Pancreas (tissue), 10 donors: Measurements from ENCODE around the gene DTWD2. TPM values are rescaled to one million over a fixed set of nuclear protein-coding genes. Genes with fewer than 3 reads are reported as not detected.
"Not testable (repeated sequence)": the region's sequence is repeated elsewhere in the genome, so short reads cannot be mapped to it uniquely, and the experiment has no call there.

Source experiments
- ATAC-seq, 4 donors: fragments of 200-7000 bp; cut with Tn5 transposase; one replicate each; pipeline versions ENCODE4 v1.8.0 to v1.9.1; 2020; ENCODE audit warnings: mild to moderate bottlenecking in 4 of 4, moderate library complexity in 4 of 4
- DNase-seq, 6 donors: peaks; one replicate each; pipeline ENCODE4 v3.0.0-alpha.2; 2020
- FAIRE-seq: peaks from 2 replicates; lab custom pipeline; 2012; peaks lifted over from hg19 to GRCh38; lab: Jason Lieb, UNC
- H3K27ac ChIP-seq, 4 donors: fragments of 200-600 bp; sonication (generic); 1 replicate in 3 of 4; 2 replicates in 1 of 4; pipeline versions ENCODE4 v1.5.0 to v1.8.0; 2020
- H3K27me3 ChIP-seq, 4 donors: fragments of 200-600 bp; one replicate each; pipeline ENCODE4 v1.8.0; 2021
- H3K36me3 ChIP-seq, 3 donors: fragments of 200-600 bp; sonication (generic) in 1 of 3; one replicate each; pipeline versions ENCODE4 v1.5.0 to v1.8.0; 2020 to 2021
- H3K4me1 ChIP-seq, 3 donors: fragments of 200-600 bp; one replicate each; pipeline ENCODE4 v1.8.0; 2021
- H3K4me3 ChIP-seq, 4 donors: fragments of 200-600 bp; sonication (generic) in 2 of 4; one replicate each; pipeline versions ENCODE4 v1.5.0 to v1.8.0; 2020 to 2021
- H3K9me3 ChIP-seq, 4 donors: fragments of 200-600 bp; one replicate each; pipeline ENCODE4 v1.8.0; 2021
- WGBS, 2 donors: extraction: QIAGEN DNeasy Blood & Tissue Kit; methylation state at CpG; one replicate each; pipeline ENCODE4 v1.1.7; 2013; 5-methylcytosine and 5-hydroxymethylcytosine counted together
- intact Hi-C, 3 donors: fragments of 100-400 bp; cut with DNase I; formaldehyde crosslinking; loops; one replicate each; pipeline versions ENCODE4 v1.11.1 to v1.14.2; 2022
- polyA plus RNA-seq, 2 donors: library from polyadenylated mRNA; stranded (reverse); fragments of 200-250 nt; gene quantifications; one replicate each; pipeline ENCODE4 v1.2.3, GENCODE V29; 2013
- total RNA-seq, 6 donors: library from RNA; stranded (reverse); fragmentation: NEBNext Ultra II Directional in 4 of 6; extraction: Animal tissue kit (Norgen Biotek cat#: 25700) in 4 of 6; gene quantifications; one replicate each; pipeline versions ENCODE4 v1.2.1 to v1.2.4, GENCODE V29; 2021 to 2023
- TF ChIP-seq, protein P1 (sequence below), 4 donors: fragments of 200-600 bp; sonication (generic) in 3 of 4; IDR thresholded peaks; one replicate each; pipeline versions ENCODE4 v1.5.0 to v1.8.0; 2021; ENCODE audit warnings: antibody characterized with exemption in 4 of 4
- donor health status: healthy with polysubstance abuse.
- donor health status: DM: no; HTN: no; CAD: no; lungs with moderate emphysema.
- donor health status: DM: no; HTN: no; CAD: no.
- donor health status: control.
- donor health status: control.
- donor health status: Bipolar disorder and iron deficiency.
- donor health status: DM: yes; HTN: yes; CAD: no.
- donor health status: DM: no; HTN: no; CAD: no.
- donor health status: DM: no; HTN: no; CAD: no.
- donor health status: DM: yes; HTN: yes; CAD: no.

DTWD2 gene
- total and polyA plus RNA-seq, 8 donors = 1.8 to 6.9 (median 4.5) TPM

- no peak for DNase-seq
- Histone ChIP-seq H3K36me3 (no peaks in the 10 kb centered on the region), H3K27me3 (no peaks in the 10 kb centered on the region), H3K27ac (no peak overlapping the region), H3K4me3 (no peak overlapping the region), H3K9me3 (no peaks in the 10 kb centered on the region), H3K4me1 (no peaks in the 10 kb centered on the region)
- 90 to 95% methylated on average over 7 of the region's 7 CpGs for WGBS, 2 donors
- intact Hi-C loops = no loop called here
- no peak for ATAC-seq
- TF ChIP-seq, protein P1, sequence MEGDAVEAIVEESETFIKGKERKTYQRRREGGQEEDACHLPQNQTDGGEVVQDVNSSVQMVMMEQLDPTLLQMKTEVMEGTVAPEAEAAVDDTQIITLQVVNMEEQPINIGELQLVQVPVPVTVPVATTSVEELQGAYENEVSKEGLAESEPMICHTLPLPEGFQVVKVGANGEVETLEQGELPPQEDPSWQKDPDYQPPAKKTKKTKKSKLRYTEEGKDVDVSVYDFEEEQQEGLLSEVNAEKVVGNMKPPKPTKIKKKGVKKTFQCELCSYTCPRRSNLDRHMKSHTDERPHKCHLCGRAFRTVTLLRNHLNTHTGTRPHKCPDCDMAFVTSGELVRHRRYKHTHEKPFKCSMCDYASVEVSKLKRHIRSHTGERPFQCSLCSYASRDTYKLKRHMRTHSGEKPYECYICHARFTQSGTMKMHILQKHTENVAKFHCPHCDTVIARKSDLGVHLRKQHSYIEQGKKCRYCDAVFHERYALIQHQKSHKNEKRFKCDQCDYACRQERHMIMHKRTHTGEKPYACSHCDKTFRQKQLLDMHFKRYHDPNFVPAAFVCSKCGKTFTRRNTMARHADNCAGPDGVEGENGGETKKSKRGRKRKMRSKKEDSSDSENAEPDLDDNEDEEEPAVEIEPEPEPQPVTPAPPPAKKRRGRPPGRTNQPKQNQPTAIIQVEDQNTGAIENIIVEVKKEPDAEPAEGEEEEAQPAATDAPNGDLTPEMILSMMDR (IDR thresholded peaks at IDR 0.05) = no peak
- FAIRE-seq = no peak
Measured at GRCh38 chr5:119016125-119016774, 27.9 kb upstream of the DTWD2 start.

DNA sequence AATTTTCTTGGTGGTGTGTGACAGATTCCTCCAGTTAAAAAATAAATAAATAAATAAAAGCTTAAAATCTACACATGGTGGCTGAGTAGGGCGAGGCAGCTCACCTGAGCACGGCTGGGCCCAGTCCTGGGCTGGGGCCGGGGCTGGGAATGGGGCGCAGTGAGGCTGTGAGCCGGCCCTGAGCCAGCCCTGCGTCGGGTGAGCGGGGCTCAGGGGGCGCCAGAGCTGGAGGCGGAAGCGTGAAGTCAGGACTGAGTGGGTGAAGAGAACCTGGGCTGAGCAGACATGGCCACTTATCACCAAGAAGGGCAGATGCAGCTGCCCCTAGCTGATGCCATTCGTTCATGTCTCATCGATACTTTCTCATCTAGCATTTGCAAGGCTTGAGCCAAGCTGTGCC is 22.8 kb upstream of the DTWD2 start:
- FAIRE-seq = no peak
- intact Hi-C loops = no loop called here
- H3K4me3 ChIP-seq = no peak overlapping the region

GRCh38 chr5:119010206-119010605 is 21.9 kb upstream of the DTWD2 start:
- Histone ChIP-seq H3K36me3 (no peaks in the 10 kb centered on the region), H3K9me3 (no peaks in the 10 kb centered on the region), H3K4me3 (no peak overlapping the region), H3K4me1 (peaks cover 8 to 18% (median 15%) of the 10 kb centered on the region in 3 donors), H3K27ac (no peak overlapping the region), H3K27me3 (no peaks in the 10 kb centered on the region)
- WGBS, 2 donors = 80 to 85% methylated on average over 6 of the region's 6 CpGs
- FAIRE-seq (no peak), DNase-seq (no peak), ATAC-seq (no peak)
- intact Hi-C loops = no loop called here
- TF ChIP-seq, protein P1 (IDR thresholded peaks at IDR 0.05) = no peak

More for the DNA sequence above, 22.8 kb upstream of the DTWD2 start:
- ATAC-seq (no peak), DNase-seq (no peak)
- WGBS, 2 donors = 96 to 98% methylated on average over 13 of the region's 13 CpGs
- no peak overlapping the region for H3K27ac ChIP-seq
- no peaks in the 10 kb centered on the region for H3K9me3 ChIP-seq
- peaks cover 8 to 18% (median 15%) of the 10 kb centered on the region in 3 donors for H3K4me1 ChIP-seq
- H3K27me3 ChIP-seq = no peaks in the 10 kb centered on the region
- TF ChIP-seq, protein P1 (IDR thresholded peaks at IDR 0.05) = no peak
- H3K36me3 ChIP-seq = no peaks in the 10 kb centered on the region

GRCh38 chr5:119009131-119009530 is 20.8 kb upstream of the DTWD2 start:
- Histone ChIP-seq H3K9me3 (no peaks in the 10 kb centered on the region), H3K4me1 (peaks cover 8 to 18% (median 15%) of the 10 kb centered on the region in 3 donors), H3K4me3 (no peak overlapping the region), H3K27ac (peak overlapping the region in 1 of 4 donors; percentile 44), H3K27me3 (no peaks in the 10 kb centered on the region), H3K36me3 (no peaks in the 10 kb centered on the region)
- DNase-seq = peak in 3 of 6 donors; percentile 37 to 42 (median 39)
- FAIRE-seq = no peak
- peak; percentile 89 to 93 (median 92) for ATAC-seq
- WGBS, 2 donors = 10 to 16% methylated on average over 1 of the region's 1 CpG
- TF ChIP-seq, protein P1 (IDR thresholded peaks at IDR 0.05) = no peak
- intact Hi-C loops = no loop called here

- H3K4me1 ChIP-seq = no peaks in the 10 kb centered on the region
- no peaks in the 10 kb centered on the region for H3K27me3 ChIP-seq
- WGBS, 2 donors = 97 to 100% methylated on average over 1 of the region's 1 CpG
- DNase-seq (no peak), ATAC-seq (no peak), FAIRE-seq (no peak)
- TF ChIP-seq, protein P1 (IDR thresholded peaks at IDR 0.05) = no peak
- intact Hi-C loops = no loop called here
- H3K27ac ChIP-seq = no peak overlapping the region
- no peak overlapping the region for H3K4me3 ChIP-seq
- no peaks in the 10 kb centered on the region for H3K9me3 ChIP-seq
- H3K36me3 ChIP-seq = no peaks in the 10 kb centered on the region
Measured at GRCh38 chr5:118999696-119000095, 11.3 kb upstream of the DTWD2 start.

GRCh38 chr5:118998861-118999260 is 10.5 kb upstream of the DTWD2 start:
- FAIRE-seq, intact Hi-C loops: not testable (repeated sequence)

More at GRCh38 chr5:118998861-118999260, 10.5 kb upstream of the DTWD2 start:
- not testable (repeated sequence) for H3K27me3 ChIP-seq, H3K4me1 ChIP-seq, H3K4me3 ChIP-seq, H3K9me3 ChIP-seq, H3K27ac ChIP-seq, H3K36me3 ChIP-seq, ATAC-seq, DNase-seq
- WGBS, 2 donors = 94 to 97% methylated on average over 22 to 24 of the region's 24 CpGs
